Ureter (tissue), 1 donor: Measurements from ENCODE around the gene TMEM209. TPM values are rescaled to one million over a fixed set of nuclear protein-coding genes. Genes with fewer than 3 reads are reported as not detected.
"Not testable (repeated sequence)": the region's sequence is repeated elsewhere in the genome, so short reads cannot be mapped to it uniquely, and the experiment has no call there.

Experiments used
- DNase-seq: peaks from one replicate; pipeline ENCODE4 v3.0.0-alpha.2; 2020; ENCODE audit warnings: low spot score
- total RNA-seq: library from RNA; stranded (reverse); gene quantifications from one replicate; pipeline ENCODE4 v1.2.4, GENCODE V29; 2023
- donor health status: DM: yes; HTN: yes; CAD: no.

The TMEM209 gene
- total RNA-seq, 1 donor from 2014 or later = 36.5 TPM

DNA sequence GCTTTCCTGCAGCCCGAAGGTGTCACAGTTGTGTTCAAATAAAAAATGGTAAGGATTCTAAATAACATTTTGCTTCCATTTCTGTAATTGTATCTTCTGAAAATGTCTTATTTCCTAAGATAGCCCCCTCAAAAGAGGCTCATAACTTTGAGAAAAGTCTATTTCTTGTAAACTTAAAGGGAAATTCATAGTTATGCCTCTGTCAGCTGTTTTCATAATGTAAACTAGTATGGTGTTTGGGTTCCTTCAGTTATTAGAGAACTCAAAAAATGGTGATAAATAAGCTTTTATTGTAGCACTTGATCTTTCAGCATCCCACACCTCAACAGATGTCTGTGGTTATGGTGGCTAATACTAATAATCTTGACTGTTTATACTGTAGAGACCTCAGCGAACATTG is 77.8 kb downstream of the TMEM209 start:
- DNase-seq = no peak

DNA sequence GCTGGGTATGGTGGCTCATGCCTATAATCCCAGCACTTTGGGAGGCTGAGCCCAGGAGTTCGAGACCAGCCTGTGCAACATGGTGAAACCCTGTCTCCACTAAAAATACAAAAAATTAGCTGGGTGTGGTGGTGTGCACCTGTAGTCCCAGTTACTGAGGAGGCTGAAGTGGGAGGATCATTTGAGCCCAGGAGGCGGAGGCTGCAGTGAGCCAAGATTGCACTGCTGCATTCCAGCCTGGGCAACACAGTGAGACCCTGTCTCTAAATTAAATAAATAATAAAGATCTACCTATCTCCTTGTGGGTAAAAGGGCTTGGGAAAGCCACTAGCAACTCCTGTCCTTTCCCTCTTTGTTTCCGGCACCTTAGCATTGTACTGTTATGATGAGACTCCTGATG is 78.4 kb downstream of the TMEM209 start:
- DNase-seq = not testable (repeated sequence)

DNA sequence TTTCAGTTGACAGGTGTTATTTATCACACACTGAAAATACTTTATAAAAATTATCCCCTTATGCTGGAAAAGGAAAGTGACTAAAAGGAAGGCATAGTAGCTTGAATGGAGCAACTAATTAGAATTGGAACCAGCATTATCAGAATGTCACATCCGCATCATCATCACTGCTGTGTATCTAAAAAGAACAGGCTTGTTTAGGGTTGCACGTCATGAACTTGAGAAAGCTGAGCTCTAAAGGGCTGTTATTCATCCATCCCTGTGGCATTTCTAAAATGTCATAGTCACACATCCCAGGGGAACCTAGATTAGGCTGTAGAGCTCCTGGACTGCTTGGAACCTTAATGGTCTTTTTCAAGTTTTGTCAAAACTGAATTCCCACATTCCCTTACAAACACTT is 80.5 kb downstream of the TMEM209 start:
- no peak for DNase-seq

DNA sequence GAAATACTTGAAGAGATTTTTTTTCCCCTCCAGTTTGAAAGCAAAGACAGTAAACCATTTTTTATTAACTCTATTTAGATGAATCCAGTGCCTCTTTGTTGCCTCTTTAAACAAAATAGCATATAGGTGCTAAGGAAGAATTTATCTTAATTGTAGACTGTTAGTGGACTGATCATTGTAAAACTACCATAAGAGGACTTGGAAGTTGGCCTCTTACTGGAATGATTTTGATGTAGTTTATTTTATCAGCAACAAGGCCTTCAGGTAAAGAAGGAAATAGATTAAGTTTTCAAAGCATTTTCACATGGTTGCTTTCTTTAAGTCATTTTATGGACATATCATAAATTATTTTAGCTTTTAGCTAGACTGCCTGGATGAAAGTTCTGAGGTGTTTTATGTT is 81.7 kb downstream of the TMEM209 start:
- no peak for DNase-seq

DNA sequence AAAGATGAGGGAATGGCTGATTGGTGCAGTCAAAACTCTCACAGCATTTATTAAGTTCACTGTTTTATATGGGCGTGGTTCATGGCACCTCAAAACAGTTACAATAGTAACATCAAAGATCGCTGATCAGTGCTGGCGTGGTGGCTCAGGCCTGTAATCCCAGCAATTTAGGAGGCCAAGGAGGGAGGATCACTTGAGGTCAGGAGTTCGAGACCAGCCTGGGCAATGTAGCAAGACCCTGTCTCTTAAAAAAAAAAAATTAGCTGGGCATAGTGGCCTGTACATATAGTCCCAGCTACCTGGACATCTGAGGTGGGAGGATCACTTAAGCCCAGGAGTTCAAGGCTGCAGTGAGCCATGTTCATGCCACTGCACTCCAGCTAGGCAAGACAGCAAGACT is 86.4 kb downstream of the TMEM209 start:
- no peak for DNase-seq

DNA sequence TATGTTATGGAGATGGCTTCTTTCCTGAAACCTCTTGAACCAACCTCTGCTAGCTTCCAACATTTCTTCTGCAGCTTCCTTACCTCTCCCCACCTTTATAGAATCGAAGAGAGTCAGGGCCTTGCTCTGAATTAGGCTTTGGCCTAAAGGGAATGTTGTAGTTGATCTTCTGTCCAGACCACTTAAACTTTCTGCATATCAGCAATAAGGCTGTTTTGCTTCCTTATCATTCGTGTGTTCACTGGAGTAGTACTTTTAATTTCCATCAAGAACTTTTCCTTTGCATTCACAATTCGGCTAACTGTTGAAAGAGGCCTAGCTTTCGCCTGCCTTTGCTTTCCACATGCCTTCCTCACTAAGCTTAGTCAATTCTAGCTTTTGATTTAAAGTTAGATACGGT is 86.9 kb downstream of the TMEM209 start:
- DNase-seq = no peak

DNA sequence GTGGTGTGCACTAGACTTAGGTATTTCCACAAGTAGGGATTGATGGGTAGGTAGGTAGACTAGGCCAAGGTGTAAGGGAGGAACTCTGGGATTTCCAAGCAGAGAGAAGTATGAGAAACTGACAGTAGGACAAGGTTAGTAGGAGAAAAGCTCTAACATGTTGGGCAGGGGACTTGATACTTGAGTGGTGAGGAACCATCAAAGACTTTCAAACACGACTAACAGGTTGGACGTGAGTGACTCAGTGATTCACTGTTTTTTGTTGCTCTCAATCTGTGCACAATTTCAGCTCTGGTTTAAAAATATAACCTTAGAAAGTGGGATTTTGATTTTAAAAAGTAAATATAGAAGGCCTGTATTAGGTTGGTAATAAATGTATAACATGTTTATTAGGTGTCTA is 90.4 kb downstream of the TMEM209 start:
- no peak for DNase-seq

Other genes starting within 250 kb of the TMEM209 start
- gene ZC3HC1, start 154.0 kb downstream of the TMEM209 start, total RNA-seq = 12.7 TPM
- 33.1 TPM for gene KLHDC10, start 134.9 kb downstream of the TMEM209 start, total RNA-seq
- gene SSMEM1, start 2.5 kb upstream of the TMEM209 start, total RNA-seq = not detected
- gene CPA2, start 61.5 kb upstream of the TMEM209 start, total RNA-seq = not detected
- gene CPA4, start 87.8 kb upstream of the TMEM209 start, total RNA-seq = not detected
- 0.57 TPM for gene CPA5, start 139.4 kb upstream of the TMEM209 start, total RNA-seq
- not detected for gene CPA1, start 175.1 kb upstream of the TMEM209 start, total RNA-seq
- gene CEP41, start 235.6 kb upstream of the TMEM209 start, total RNA-seq = 16.4 TPM